Tibial nerve (tissue), 4 donors: Measurements from ENCODE around the gene ABR. TPM values are rescaled to one million over a fixed set of nuclear protein-coding genes. Genes with fewer than 3 reads are reported as not detected.
"Not testable (repeated sequence)": the region's sequence is repeated elsewhere in the genome, so short reads cannot be mapped to it uniquely, and the experiment has no call there.

Experiments
- DNase-seq, 2 donors: peaks; one replicate each; pipeline ENCODE4 v3.0.0-alpha.2; 2019; ENCODE audit warnings: low spot score in 2 of 2
- H3K27ac ChIP-seq, 4 donors: fragments of 200-600 bp; sonication (generic) in 3 of 4; one replicate each; pipeline ENCODE4 v1.5.1; 2017 to 2019; ENCODE audit warnings: mild to moderate bottlenecking in 1 of 4
- H3K27me3 ChIP-seq, 2 donors: fragments of 200-600 bp; sonication (generic) in 1 of 2; one replicate each; pipeline versions ENCODE4 v1.5.1 to v1.6.0; 2017 to 2019
- H3K36me3 ChIP-seq, 3 donors: fragments of 200-600 bp; sonication (generic); one replicate each; pipeline ENCODE4 v1.5.1; 2018 to 2019
- H3K4me1 ChIP-seq, 4 donors: fragments of 200-600 bp; sonication (generic) in 3 of 4; one replicate each; pipeline ENCODE4 v1.5.1; 2017 to 2019
- H3K4me3 ChIP-seq, 4 donors: fragments of 200-600 bp; sonication (generic) in 3 of 4; one replicate each; pipeline ENCODE4 v1.5.1; 2017 to 2019; ENCODE audit warnings: mild to moderate bottlenecking in 1 of 4, moderate library complexity in 1 of 4
- H3K9me3 ChIP-seq, 4 donors: fragments of 200-600 bp; sonication (generic) in 3 of 4; one replicate each; pipeline ENCODE4 v1.5.1; 2017 to 2019
- EP300 ChIP-seq, 2 donors: sonication (generic); formaldehyde crosslinking; IDR thresholded peaks; one replicate each; pipeline ENCODE4 v1.6.1; 2017; ENCODE audit warnings: antibody characterized with exemption in 2 of 2, mild to moderate bottlenecking in 1 of 2
- POLR2A ChIP-seq, 2 donors: fragments of 450-650 bp; IDR thresholded peaks; one replicate each; pipeline ENCODE4 v1.6.1; 2017; ENCODE audit warnings: antibody characterized with exemption in 2 of 2, mild to moderate bottlenecking in 2 of 2, moderate library complexity in 2 of 2
- WGBS, 2 donors: methylation state at CpG; one replicate each; pipeline ENCODE4 v1.1.5; 2018; 5-methylcytosine and 5-hydroxymethylcytosine counted together
- total RNA-seq, 4 donors: library from RNA; depleted of rRNA; stranded (reverse); fragments of >200 nt; gene quantifications; one replicate each; pipeline ENCODE4 v1.1.0, GENCODE V29; 2016
- TF ChIP-seq, protein P1 (sequence below), 5 experiments: fragments of 200-600 bp in 3 of 5; fragments of 450-650 bp in 2 of 5; sonication (generic) in 3 of 5; IDR thresholded peaks; one replicate each; pipeline ENCODE4 v1.5.1; 2016 to 2019; ENCODE audit warnings: antibody characterized with exemption in 5 of 5, mild to moderate bottlenecking in 3 of 5, moderate library complexity in 2 of 5

Gene ABR
- total RNA-seq, 4 donors from 2014 or later, result 88.8 to 193 (median 133) TPM

GRCh38 chr17:1130191-1130590 lies 49.6 kb downstream of the ABR start:
- TF ChIP-seq POLR2A (IDR thresholded peaks at IDR 0.05) (no peak), EP300 (IDR thresholded peaks at IDR 0.05) (no peak)
- TF ChIP-seq, protein P1, sequence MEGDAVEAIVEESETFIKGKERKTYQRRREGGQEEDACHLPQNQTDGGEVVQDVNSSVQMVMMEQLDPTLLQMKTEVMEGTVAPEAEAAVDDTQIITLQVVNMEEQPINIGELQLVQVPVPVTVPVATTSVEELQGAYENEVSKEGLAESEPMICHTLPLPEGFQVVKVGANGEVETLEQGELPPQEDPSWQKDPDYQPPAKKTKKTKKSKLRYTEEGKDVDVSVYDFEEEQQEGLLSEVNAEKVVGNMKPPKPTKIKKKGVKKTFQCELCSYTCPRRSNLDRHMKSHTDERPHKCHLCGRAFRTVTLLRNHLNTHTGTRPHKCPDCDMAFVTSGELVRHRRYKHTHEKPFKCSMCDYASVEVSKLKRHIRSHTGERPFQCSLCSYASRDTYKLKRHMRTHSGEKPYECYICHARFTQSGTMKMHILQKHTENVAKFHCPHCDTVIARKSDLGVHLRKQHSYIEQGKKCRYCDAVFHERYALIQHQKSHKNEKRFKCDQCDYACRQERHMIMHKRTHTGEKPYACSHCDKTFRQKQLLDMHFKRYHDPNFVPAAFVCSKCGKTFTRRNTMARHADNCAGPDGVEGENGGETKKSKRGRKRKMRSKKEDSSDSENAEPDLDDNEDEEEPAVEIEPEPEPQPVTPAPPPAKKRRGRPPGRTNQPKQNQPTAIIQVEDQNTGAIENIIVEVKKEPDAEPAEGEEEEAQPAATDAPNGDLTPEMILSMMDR (IDR thresholded peaks at IDR 0.05), result no peak
- Histone ChIP-seq H3K36me3 (no peaks in the 10 kb centered on the region), H3K27ac (no peak overlapping the region), H3K4me1 (no peaks in the 10 kb centered on the region), H3K4me3 (no peak overlapping the region), H3K27me3 (no peaks in the 10 kb centered on the region), H3K9me3 (no peaks in the 10 kb centered on the region)
- WGBS, 2 donors, result 75 to 77% methylated on average over 10 to 11 of the region's 11 CpGs
- DNase-seq, result no peak

- DNase-seq, result not testable (repeated sequence)
These were observed 51.3 kb downstream of the ABR start for GRCh38 chr17:1128463-1128862.

GRCh38 chr17:1126801-1127550 lies 52.8 kb downstream of the ABR start:
- TF ChIP-seq, protein P1 (IDR thresholded peaks at IDR 0.05), result no peak
- TF ChIP-seq EP300 (IDR thresholded peaks at IDR 0.05) (no peak), POLR2A (IDR thresholded peaks at IDR 0.05) (no peak)
- Histone ChIP-seq H3K4me1 (peaks cover 0 to 20% (median 12%) of the 10 kb centered on the region in 4 donors), H3K9me3 (no peaks in the 10 kb centered on the region), H3K4me3 (no peak overlapping the region), H3K36me3 (no peaks in the 10 kb centered on the region), H3K27ac (no peak overlapping the region), H3K27me3 (peaks cover 0 to 6% of the 10 kb centered on the region in 2 donors)
- no peak for DNase-seq
- 77 to 83% methylated on average over 16 to 22 of the region's 24 CpGs for WGBS, 2 donors

More at GRCh38 chr17:1128463-1128862, 51.3 kb downstream of the ABR start:
- H3K27me3 ChIP-seq, H3K9me3 ChIP-seq, H3K4me1 ChIP-seq, H3K4me3 ChIP-seq, H3K27ac ChIP-seq, H3K36me3 ChIP-seq: not testable (repeated sequence)
- WGBS, 2 donors, result 92 to 95% methylated on average over 6 of the region's 6 CpGs

DNA sequence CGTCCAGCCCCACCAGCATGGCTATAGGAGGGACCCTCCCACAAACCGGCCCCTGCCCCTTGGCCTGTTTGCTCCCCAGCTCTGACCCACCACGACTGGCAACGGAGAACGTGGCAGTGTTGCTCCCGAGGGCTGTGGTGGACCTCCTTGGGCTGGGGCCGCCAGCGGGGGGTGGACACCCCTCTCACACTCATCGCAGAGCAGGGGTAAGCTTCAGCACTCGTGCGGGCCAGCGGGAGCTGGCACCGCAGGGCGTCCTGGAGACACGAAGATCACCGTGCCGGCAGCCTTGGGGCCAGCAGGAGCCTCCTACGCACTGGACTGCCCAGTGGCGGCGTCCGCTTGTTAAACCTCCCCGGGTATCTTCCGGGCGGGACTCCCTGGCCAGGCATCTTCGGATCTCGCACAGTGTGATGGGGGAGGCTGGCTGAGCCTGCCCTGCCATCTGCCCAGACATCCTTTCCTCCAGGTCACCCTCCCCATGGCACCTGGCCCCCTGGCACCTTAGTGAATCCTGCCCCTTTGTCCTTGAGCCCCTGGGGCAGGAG lies 53.5 kb downstream of the ABR start:
- peaks cover 0 to 6% of the 10 kb centered on the region in 2 donors for H3K27me3 ChIP-seq
- H3K4me1 ChIP-seq, result peaks cover 0 to 22% (median 12%) of the 10 kb centered on the region in 4 donors
- TF ChIP-seq POLR2A (IDR thresholded peaks at IDR 0.05), result no peak
- no peak for TF ChIP-seq EP300 (IDR thresholded peaks at IDR 0.05)
- TF ChIP-seq, protein P1 (IDR thresholded peaks at IDR 0.05), result no peak
- H3K9me3 ChIP-seq, result no peaks in the 10 kb centered on the region
- no peak overlapping the region for H3K4me3 ChIP-seq
- no peak overlapping the region for H3K27ac ChIP-seq
- 82 to 83% methylated on average over 13 to 20 of the region's 26 CpGs for WGBS, 2 donors
- DNase-seq, result no peak
- H3K36me3 ChIP-seq, result no peaks in the 10 kb centered on the region

- H3K27ac ChIP-seq, result no peak overlapping the region
- H3K27me3 ChIP-seq, result peaks cover 0 to 6% of the 10 kb centered on the region in 2 donors
- TF ChIP-seq, protein P1 (IDR thresholded peaks at IDR 0.05), result no peak
- TF ChIP-seq EP300 (IDR thresholded peaks at IDR 0.05) (no peak), POLR2A (IDR thresholded peaks at IDR 0.05) (no peak)
- H3K4me1 ChIP-seq, result peaks cover 0 to 22% (median 12%) of the 10 kb centered on the region in 4 donors
- no peaks in the 10 kb centered on the region for H3K9me3 ChIP-seq
- H3K4me3 ChIP-seq, result no peak overlapping the region
- WGBS, 2 donors, result 52 to 81% methylated on average over 11 of the region's 11 CpGs
- no peaks in the 10 kb centered on the region for H3K36me3 ChIP-seq
- no peak for DNase-seq
These were observed 54.0 kb downstream of the ABR start for GRCh38 chr17:1125788-1126145.
